H1 (cell line): ENCODE data around the gene GOSR1. TPM values are rescaled to one million over a fixed set of nuclear protein-coding genes. Genes with fewer than 3 reads are reported as not detected.
"Not testable (repeated sequence)": the region's sequence is repeated elsewhere in the genome, so short reads cannot be mapped to it uniquely, and the experiment has no call there.

Source experiments
- CTCF ChIA-PET: fragments of 300-600 bp; sonication (Branson Sonifier 250); formaldehyde crosslinking; loops from one replicate; lab custom pipeline; 2021; ENCODE audit not compliant: partially characterized antibody; lab: Charles Lee
- POLR2A ChIA-PET: fragments of 300-600 bp; sonication (Branson Sonifier 250); formaldehyde crosslinking; loops from one replicate; lab custom pipeline; 2021; ENCODE audit warnings: inconsistent platforms; ENCODE audit not compliant: partially characterized antibody; lab: Charles Lee
- DNase-seq, 2 experiments: peaks; one replicate each; pipeline versions ENCODE4 v3.0.0 to v3.0.0-alpha.2; 2010 to 2022; ENCODE audit warnings: low spot score in 2 of 2, low read depth in 1 of 2, mixed read lengths in 1 of 2
- FAIRE-seq: peaks from 2 replicates; lab custom pipeline; 2011; peaks lifted over from hg19 to GRCh38; lab: Jason Lieb, UNC
- H2AFZ ChIP-seq: 2 replicates; pipeline ENCODE4 v1.8.1; 2012; ENCODE audit warnings: low read length, inconsistent platforms
- H2AK5ac ChIP-seq: 2 replicates; pipeline ENCODE4 v1.6.1; 2013; ENCODE audit warnings: low read depth, low read length
- H2BK120ac ChIP-seq: replicated peaks from 2 replicates; pipeline ENCODE3; 2013; ENCODE audit warnings: low read depth, low read length, inconsistent platforms
- H2BK12ac ChIP-seq: 2 replicates; pipeline ENCODE4 v1.6.1; 2013; ENCODE audit warnings: low read depth, low read length
- H2BK15ac ChIP-seq: 2 replicates; pipeline ENCODE4 v1.6.1; 2013; ENCODE audit warnings: low read length
- H2BK20ac ChIP-seq: 2 replicates; pipeline ENCODE4 v1.6.1; 2013; ENCODE audit warnings: low read length
- H2BK5ac ChIP-seq: 2 replicates; pipeline ENCODE4 v1.6.1; 2013; ENCODE audit warnings: low read depth, low read length
- H3K14ac ChIP-seq: 2 replicates; pipeline ENCODE4 v1.6.1; 2013; ENCODE audit warnings: inconsistent platforms; ENCODE audit not compliant: insufficient read length
- H3K18ac ChIP-seq: 2 replicates; pipeline ENCODE4 v1.6.1; 2013; ENCODE audit warnings: low read length; ENCODE audit errors: extremely low read depth
- H3K23ac ChIP-seq: 2 replicates; pipeline ENCODE4 v1.6.1; 2013; ENCODE audit warnings: inconsistent platforms; ENCODE audit not compliant: insufficient read length
- H3K23me2 ChIP-seq: 2 replicates; pipeline ENCODE4 v1.6.1; 2013; ENCODE audit warnings: low read depth, low read length
- H3K27ac ChIP-seq: 2 replicates; pipeline ENCODE4 v1.6.1; 2011; ENCODE audit warnings: low read depth, low read length, inconsistent platforms
- H3K27me3 ChIP-seq, 4 experiments: replicated peaks in 1 of 4; 1 replicate in 1 of 4; 2 replicates in 3 of 4; pipeline versions ENCODE4 v1.6.1 to v1.8.1; 2011 to 2013; ENCODE audit warnings: low read length in 3 of 4, mild to moderate bottlenecking in 3 of 4, inconsistent platforms in 2 of 4, mixed read lengths in 2 of 4, moderate library complexity in 1 of 4; ENCODE audit not compliant: control insufficient read depth in 3 of 4, insufficient read depth in 3 of 4; ENCODE audit errors: extremely low read depth in 1 of 4
- H3K36me3 ChIP-seq, 4 experiments: 2 replicates each; pipeline versions ENCODE4 v1.6.1 to v1.8.1; 2011 to 2013; ENCODE audit warnings: mild to moderate bottlenecking in 4 of 4, low read length in 3 of 4, moderate library complexity in 2 of 4, control low read depth in 1 of 4, inconsistent platforms in 1 of 4; ENCODE audit not compliant: insufficient read depth in 4 of 4, control insufficient read depth in 2 of 4
- H3K4ac ChIP-seq: replicated peaks from 2 replicates; pipeline ENCODE3; 2013; ENCODE audit warnings: low read length, low read depth, mixed read lengths, inconsistent platforms; ENCODE audit not compliant: insufficient read length
- H3K4me1 ChIP-seq, 4 experiments: replicated peaks in 1 of 4; 1 replicate in 1 of 4; 2 replicates in 3 of 4; pipeline versions ENCODE4 v1.6.1 to v1.8.1; 2011 to 2013; ENCODE audit warnings: low read length in 3 of 4, inconsistent platforms in 2 of 4, mixed read lengths in 1 of 4; ENCODE audit not compliant: insufficient read depth in 4 of 4, control insufficient read depth in 3 of 4
- H3K4me2 ChIP-seq, 2 experiments: 2 replicates each; pipeline versions ENCODE4 v1.6.1 to v1.8.1; 2011 to 2013; ENCODE audit warnings: low read depth in 2 of 2, low read length in 2 of 2, control low read depth in 1 of 2, inconsistent platforms in 1 of 2, mild to moderate bottlenecking in 1 of 2; ENCODE audit not compliant: insufficient read depth in 1 of 2
- H3K4me3 ChIP-seq, 4 experiments: fragments of 200-600, 300-600 bp in 1 of 4; sonication (generic), shearing (Covaris generic), sonication (Bioruptor Twin) in 1 of 4; 2 replicates each; pipeline versions ENCODE4 v1.5.1 to v1.8.1; 2011 to 2016; ENCODE audit warnings: low read length in 4 of 4, low read depth in 3 of 4, control low read depth in 2 of 4, inconsistent platforms in 2 of 4, mild to moderate bottlenecking in 2 of 4, mixed read lengths in 1 of 4, moderate library complexity in 1 of 4; ENCODE audit not compliant: insufficient read depth in 2 of 4; ENCODE audit errors: extremely low read depth in 1 of 4
- H3K56ac ChIP-seq: replicated peaks from 2 replicates; pipeline ENCODE3; 2013; ENCODE audit warnings: low read depth, mild to moderate bottlenecking, mixed read lengths, low read length, inconsistent platforms; ENCODE audit not compliant: insufficient read length
- H3K79me1 ChIP-seq: 2 replicates; pipeline ENCODE4 v1.6.1; 2013; ENCODE audit warnings: low read depth, low read length, control low read depth
- H3K79me2 ChIP-seq, 2 experiments: 2 replicates each; pipeline versions ENCODE4 v1.6.1 to v1.8.1; 2012 to 2013; ENCODE audit warnings: low read length in 2 of 2, mild to moderate bottlenecking in 2 of 2, inconsistent platforms in 1 of 2; ENCODE audit not compliant: insufficient read depth in 2 of 2, control insufficient read depth in 1 of 2
- H3K9ac ChIP-seq, 4 experiments: replicated peaks in 1 of 4; 1 replicate in 1 of 4; 2 replicates in 3 of 4; pipeline versions ENCODE4 v1.6.1 to v1.8.1; 2011 to 2013; ENCODE audit warnings: low read depth in 3 of 4, low read length in 3 of 4, control low read depth in 2 of 4, mild to moderate bottlenecking in 2 of 4, moderate library complexity in 2 of 4, inconsistent platforms in 1 of 4; ENCODE audit errors: extremely low read depth in 1 of 4
- H3K9me3 ChIP-seq, 2 experiments: 2 replicates each; pipeline versions ENCODE4 v1.6.1 to v1.8.1; 2012 to 2013; ENCODE audit warnings: mild to moderate bottlenecking in 2 of 2, moderate library complexity in 2 of 2, control low read depth in 1 of 2, inconsistent platforms in 1 of 2, low read depth in 1 of 2, low read length in 1 of 2, mixed read lengths in 1 of 2; ENCODE audit not compliant: insufficient read depth in 2 of 2
- H4K20me1 ChIP-seq, 2 experiments: replicated peaks in 1 of 2; 2 replicates each; pipeline versions ENCODE3 to v1.8.1; 2011 to 2013; ENCODE audit warnings: inconsistent platforms in 2 of 2, low read length in 2 of 2, mild to moderate bottlenecking in 1 of 2; ENCODE audit not compliant: insufficient read depth in 2 of 2, control insufficient read depth in 1 of 2
- H4K5ac ChIP-seq: 2 replicates; pipeline ENCODE4 v1.6.1; 2013; ENCODE audit warnings: low read length, low read depth, mixed read lengths, inconsistent platforms; ENCODE audit not compliant: insufficient read length
- H4K8ac ChIP-seq: 2 replicates; pipeline ENCODE4 v1.8.0; 2013; ENCODE audit warnings: mild to moderate bottlenecking, moderate library complexity, low read length, inconsistent platforms; ENCODE audit not compliant: insufficient read depth; ENCODE audit errors: extremely low read depth
- H4K91ac ChIP-seq: replicated peaks from 2 replicates; pipeline ENCODE3; 2013; ENCODE audit warnings: low read length, mixed read lengths, inconsistent platforms; ENCODE audit not compliant: insufficient read length
- JUN ChIP-seq: IDR thresholded peaks from 2 replicates; pipeline ENCODE4 v1.6.1; 2011; ENCODE audit warnings: low read depth, mild to moderate bottlenecking, improper control_type of control experiment, low read length
- POLR2A ChIP-seq, 2 experiments: IDR thresholded peaks; 1 replicate in 1 of 2; 2 replicates in 1 of 2; pipeline ENCODE4 v1.6.1; 2011; ENCODE audit warnings: low read depth in 2 of 2, low read length in 2 of 2, mild to moderate bottlenecking in 2 of 2; ENCODE audit errors: control extremely low read depth in 1 of 2
- RNF2 ChIP-seq: fragments of 200-900, 300-1000 bp; sonication (generic); IDR thresholded peaks from 2 replicates; pipeline ENCODE4 v1.7.1; 2016; ENCODE audit warnings: borderline replicate concordance, low read depth, mild to moderate bottlenecking, antibody characterized with exemption, low read length; ENCODE audit not compliant: poor library complexity, severe bottlenecking; ENCODE audit errors: missing control alignments
- RXRA ChIP-seq: IDR thresholded peaks from 2 replicates; pipeline ENCODE4 v1.6.1; 2011; ENCODE audit warnings: low read depth, mild to moderate bottlenecking, low read length, moderate library complexity; ENCODE audit not compliant: insufficient read depth
- polyA plus RNA-seq, 7 experiments: library from polyadenylated mRNA; depleted of rRNA in 3 of 7; stranded (reverse) in 5 of 7; unstranded in 2 of 7; fragments of >200 nt in 5 of 7; fragments of 200-250 nt in 2 of 7; gene quantifications; 1 replicate in 5 of 7; 2 replicates in 1 of 7; 4 replicates in 1 of 7; pipeline versions ENCODE4 v1.2.1 to v1.2.3, GENCODE V29; 2011 to 2013; ENCODE audit warnings: missing spikeins in 2 of 7, mixed read lengths in 2 of 7
- total RNA-seq: library from RNA; stranded (reverse); fragmentation: NEBNext Ultra II Directional; extraction: Animal tissue kit (Norgen Biotek cat#: 25700); gene quantifications from 2 replicates; pipeline ENCODE4 v1.2.1, GENCODE V29; 2021

The GOSR1 gene
- total and polyA plus RNA-seq, 2 of the 8 experiments (the other 6 are each of a cell fraction or from before 2014, with no cell fraction given), result 9.2 to 43.3 TPM

DNA sequence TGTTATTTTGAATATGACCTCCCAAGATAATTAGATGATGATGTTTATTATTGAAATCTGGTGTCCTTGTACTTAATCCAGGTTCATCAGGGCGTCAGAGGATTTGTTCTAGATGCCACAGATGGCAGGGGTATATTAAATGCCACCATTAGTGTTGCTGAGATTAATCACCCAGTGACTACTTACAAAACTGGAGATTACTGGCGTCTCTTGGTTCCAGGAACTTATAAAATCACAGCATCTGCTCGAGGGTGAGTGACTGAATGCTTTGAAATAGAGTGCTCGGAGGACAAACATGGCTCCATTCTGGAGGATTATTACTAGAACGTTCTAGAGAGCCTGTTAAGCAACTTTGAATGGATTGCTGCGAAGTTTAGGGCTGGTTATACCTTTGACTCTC, 33.5 kb upstream of the GOSR1 start (continued):
- TF ChIP-seq POLR2A (IDR thresholded peaks at IDR 0.05; ENCODE audit: control extremely low read depth in 1 of 2, low read depth in 2 of 2, low read length in 2 of 2) (no peak), JUN (no peak), RNF2 (no peak), RXRA (no peak)
- TF ChIP-seq, all 59 proteins: peak for 0

DNA sequence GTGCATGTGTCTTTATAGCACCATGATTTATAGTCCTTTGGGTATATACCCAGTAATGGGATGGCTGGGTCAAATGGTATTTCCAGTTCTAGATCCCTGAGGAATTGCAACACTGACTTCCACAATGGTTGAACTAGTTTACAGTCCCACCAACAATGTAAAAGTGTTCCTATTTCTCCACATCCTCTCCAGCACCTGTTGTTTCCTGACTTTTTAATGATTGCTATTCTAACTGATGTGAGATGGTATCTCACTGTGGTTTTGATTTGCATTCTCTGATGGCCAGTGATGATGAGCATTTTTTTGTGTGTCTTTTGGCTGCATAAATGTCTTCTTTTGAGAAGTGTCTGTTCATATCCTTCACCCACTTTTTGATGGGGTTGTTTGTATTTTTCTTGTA, 30.6 kb upstream of the GOSR1 start:
- H3K18ac ChIP-seq, H3K27me3 ChIP-seq, H2BK120ac ChIP-seq, H3K36me3 ChIP-seq, H4K8ac ChIP-seq, H3K27ac ChIP-seq, H3K4me2 ChIP-seq, H2BK5ac ChIP-seq, H4K5ac ChIP-seq, H2AFZ ChIP-seq, H3K9me3 ChIP-seq, H2BK12ac ChIP-seq, DNase-seq, H4K20me1 ChIP-seq, H2BK20ac ChIP-seq, H4K91ac ChIP-seq, H3K56ac ChIP-seq, H3K23me2 ChIP-seq, H3K79me1 ChIP-seq, H3K14ac ChIP-seq, POLR2A ChIA-PET, FAIRE-seq, H3K4me1 ChIP-seq, H3K4ac ChIP-seq, CTCF ChIA-PET, H2AK5ac ChIP-seq, H3K4me3 ChIP-seq, H3K9ac ChIP-seq, H3K23ac ChIP-seq, H2BK15ac ChIP-seq, H3K79me2 ChIP-seq: not testable (repeated sequence)
